ENCODE measurements around the gene TSPO2. TPM values are rescaled to one million over a fixed set of nuclear protein-coding genes. Genes with fewer than 3 reads are reported as not detected.

TSPO2 gene
- total and polyA plus RNA-seq, 2 of the 13 experiments (the other 11 are each of a cell fraction or from before 2014, with no cell fraction given), result 0.55 TPM; not detected in 1

- peaks cover 40% of the 10 kb centered on the region for H3K4me1 ChIP-seq (ENCODE audit: insufficient read depth, low read length)
- no TSS peak for BruUV-seq (replicated peaks)
- H3K27ac ChIP-seq (ENCODE audit: extremely low read length, insufficient read depth, low read length), result no peak overlapping the region
- DNase-seq (ENCODE audit: low spot score) (no peak), FAIRE-seq (no peak), ATAC-seq (no peak)
- no peaks in the 10 kb centered on the region for H4K20me1 ChIP-seq (ENCODE audit: insufficient read depth, low read length)
- no peaks in the 10 kb centered on the region for H3K9me3 ChIP-seq (ENCODE audit: low read length)
- no peak overlapping the region for H2AFZ ChIP-seq (ENCODE audit: low read length)
- no peak overlapping the region for H3K4me2 ChIP-seq (ENCODE audit: low read depth, low read length)
- peaks cover 0 to 1% of the 10 kb centered on the region in 2 experiments; a peak in 1 of 5 replicates for H3K36me3 ChIP-seq (replicated peaks in 1 of 2; ENCODE audit: control insufficient read depth in 1 of 2, insufficient read depth in 2 of 2, low read length in 2 of 2)
- intact Hi-C loops (cut with micrococcal nuclease; ENCODE audit: unreplicated experiment), result no loop called here
- H3K4me3 ChIP-seq (replicated peaks in 1 of 3; ENCODE audit: insufficient read depth in 1 of 3, low read depth in 2 of 3, low read length in 3 of 3), result no peak overlapping the region
- TF ChIP-seq AGO2 (optimal IDR thresholded peaks at IDR 0.05; ENCODE audit: low read depth, low read length), result peak; percentile 46
- TF ChIP-seq ZNF18 (CRISPR knock-in tag; IDR thresholded peaks at IDR 0.05; ENCODE audit: insufficient replicate concordance), result no peak
- H3K27me3 ChIP-seq (ENCODE audit: control insufficient read depth in 1 of 2, insufficient read depth in 2 of 2, low read length in 2 of 2), result no peaks in the 10 kb centered on the region
- H3K9ac ChIP-seq (ENCODE audit: insufficient read depth, low read depth, low read length), result no peak overlapping the region
- WGBS (ENCODE audit: low lambda C conversion rate), result 90% methylated on average over 13 of the region's 13 CpGs
- ChIA-PET CTCF (ENCODE audit: low intra/inter-chr PET ratio, low total read pairs) (no interaction called here), POLR2A (no interaction called here)
- in situ Hi-C loops (cut with HindIII; ENCODE audit: extremely low pct_ligation_motif_present, low pct_unique_long_range_greater_than_20kb), result loop anchor here (5.0 to 25.0 kb wide), 2 partner anchors 34 to 696 kb away; no protein-coding TSS in a partner anchor
- H3K79me2 ChIP-seq (ENCODE audit: insufficient read depth, low read length), result no peaks in the 10 kb centered on the region
Measured at GRCh38 chr6:41033776-41034175, 8.5 kb upstream of the TSPO2 start.

- 65% methylated on average over 3 of the region's 3 CpGs for WGBS (ENCODE audit: low lambda C conversion rate)
- FAIRE-seq, result no peak
- POLR2A ChIA-PET, result interaction anchor here (1.8 to 2.3 kb wide), 2 partner anchors 28 to 36 kb away, joined by 10 read pairs; partner anchors contain the start of genes NFYA and OARD1
Measured at GRCh38 chr6:41036186-41036585, 6.1 kb upstream of the TSPO2 start.

More at GRCh38 chr6:41036186-41036585, 6.1 kb upstream of the TSPO2 start:
- TF ChIP-seq ZNF17 (CRISPR knock-in tag; IDR thresholded peaks at IDR 0.05) (no peak), ZNF503 (CRISPR knock-in tag; IDR thresholded peaks at IDR 0.05) (no peak), PRMT3 (CRISPR knock-in tag; IDR thresholded peaks at IDR 0.05; ENCODE audit: borderline replicate concordance, low read depth) (no peak), IRF9 (CRISPR knock-in tag; IDR thresholded peaks at IDR 0.05; ENCODE audit: borderline replicate concordance) (no peak), FUBP1 (CRISPR knock-in tag; IDR thresholded peaks at IDR 0.05; ENCODE audit: borderline replicate concordance) (no peak), ZNF274 (CRISPR knock-in tag; IDR thresholded peaks at IDR 0.05) (no peak)
- no peak for DNase-seq (ENCODE audit: low spot score)
- no TSS peak for BruUV-seq (replicated peaks)
- intact Hi-C loops (cut with micrococcal nuclease; ENCODE audit: unreplicated experiment) (no loop called here), in situ Hi-C loops (cut with HindIII; ENCODE audit: extremely low pct_ligation_motif_present, low pct_unique_long_range_greater_than_20kb) (loop anchor here (25.0 kb wide), 1 partner anchor 699 kb away; no protein-coding TSS in a partner anchor)
- CTCF ChIA-PET (ENCODE audit: low intra/inter-chr PET ratio, low total read pairs), result no interaction called here
- no peak overlapping the region for H2AFZ ChIP-seq (ENCODE audit: low read length)
- peaks cover 61% of the 10 kb centered on the region for H3K4me1 ChIP-seq (ENCODE audit: insufficient read depth, low read length)
- no peak overlapping the region for H3K9ac ChIP-seq (ENCODE audit: insufficient read depth, low read depth, low read length)
- peaks cover 0 to 1% of the 10 kb centered on the region in 2 experiments; a peak in 1 of 5 replicates for H3K36me3 ChIP-seq (replicated peaks in 1 of 2; ENCODE audit: control insufficient read depth in 1 of 2, insufficient read depth in 2 of 2, low read length in 2 of 2)
- no peaks in the 10 kb centered on the region for H3K79me2 ChIP-seq (ENCODE audit: insufficient read depth, low read length)
- H3K4me2 ChIP-seq (ENCODE audit: low read depth, low read length), result no peak overlapping the region
- no peaks in the 10 kb centered on the region for H4K20me1 ChIP-seq (ENCODE audit: insufficient read depth, low read length)
- no peak overlapping the region for H3K4me3 ChIP-seq (replicated peaks in 1 of 3; ENCODE audit: insufficient read depth in 1 of 3, low read depth in 2 of 3, low read length in 3 of 3)
- no peaks in the 10 kb centered on the region for H3K9me3 ChIP-seq (ENCODE audit: low read length)
- H3K27me3 ChIP-seq (ENCODE audit: control insufficient read depth in 1 of 2, insufficient read depth in 2 of 2, low read length in 2 of 2), result no peaks in the 10 kb centered on the region
- no peak for ATAC-seq
- no peak overlapping the region for H3K27ac ChIP-seq (ENCODE audit: extremely low read length, insufficient read depth, low read length)

Measured in HepG2 (cell line).